Memory B cell (primary cell): Measurements from ENCODE around the gene POU2AF2.
"Not testable (repeated sequence)": the region's sequence is repeated elsewhere in the genome, so short reads cannot be mapped to it uniquely, and the experiment has no call there.

Experiments
- ATAC-seq: fragments of 150-1000 bp; cut with Tn5 transposase; 2 replicates; pipeline ENCODE4 v1.10.0; 2021; ENCODE audit warnings: low read depth, mild to moderate bottlenecking, moderate library complexity
- DNase-seq, 2 donors: peaks; one replicate each; pipeline ENCODE4 v3.0.0; 2022; ENCODE audit warnings: low spot score in 2 of 2
- H3K27ac Mint-ChIP-seq: one replicate; pipeline ENCODE4 v1.8.0; 2022; ENCODE audit warnings: mild to moderate bottlenecking, moderate library complexity, mixed read lengths
- H3K27me3 Mint-ChIP-seq: one replicate; pipeline ENCODE4 v1.8.0; 2022; ENCODE audit warnings: mixed read lengths
- H3K36me3 Mint-ChIP-seq: one replicate; pipeline ENCODE4 v1.8.0; 2022; ENCODE audit warnings: mild to moderate bottlenecking, mixed read lengths
- H3K4me1 Mint-ChIP-seq: one replicate; pipeline ENCODE4 v1.8.0; 2022; ENCODE audit warnings: mixed read lengths
- H3K4me3 Mint-ChIP-seq: one replicate; pipeline ENCODE4 v1.8.0; 2022; ENCODE audit warnings: mild to moderate bottlenecking, moderate library complexity, mixed read lengths
- H3K9me3 Mint-ChIP-seq: one replicate; pipeline ENCODE4 v1.8.0; 2022; ENCODE audit warnings: mixed read lengths

The POU2AF2 gene

DNA sequence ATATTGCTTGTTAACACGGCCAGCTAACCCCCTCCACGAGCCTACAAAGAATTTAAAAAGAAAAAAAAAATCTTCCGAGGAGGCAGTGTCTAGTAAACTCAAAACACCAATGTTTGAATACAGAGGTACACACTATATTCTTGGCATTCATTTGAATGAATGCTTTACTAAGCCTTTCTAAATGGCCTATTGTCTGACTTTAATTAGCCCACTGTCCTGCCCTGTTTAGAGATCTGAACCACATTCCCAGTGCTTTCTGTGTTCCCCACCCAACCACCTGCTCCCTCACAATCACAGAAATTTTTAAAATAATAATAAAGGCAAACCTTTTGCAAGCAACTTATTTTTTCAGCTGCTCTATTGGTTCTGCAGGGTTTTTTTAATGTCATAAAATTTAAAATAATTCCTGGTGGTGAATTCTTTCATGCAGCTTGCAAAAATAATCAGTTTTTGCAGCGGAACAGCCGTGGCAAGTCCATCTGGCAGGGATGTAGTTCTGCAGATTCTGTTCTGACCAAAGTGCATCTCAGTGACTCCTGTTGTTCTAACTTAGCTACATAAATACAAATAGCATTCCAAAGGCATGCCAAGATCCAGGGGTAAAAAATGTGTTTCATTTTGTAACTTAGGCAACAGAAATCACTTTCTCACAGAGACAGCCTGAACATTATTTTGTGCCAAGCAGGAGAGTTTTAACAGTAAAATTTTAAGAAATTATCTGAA lies 23.8 kb downstream of the POU2AF2 start:
- Mint-ChIP-seq H3K4me1 (peaks cover 13% of the 10 kb centered on the region), H3K4me3 (no peak overlapping the region), H3K9me3 (no peaks in the 10 kb centered on the region), H3K36me3 (no peaks in the 10 kb centered on the region), H3K27ac (no peak overlapping the region), H3K27me3 (peaks cover 3% of the 10 kb centered on the region)
- DNase-seq (no peak), ATAC-seq (no peak)

DNA sequence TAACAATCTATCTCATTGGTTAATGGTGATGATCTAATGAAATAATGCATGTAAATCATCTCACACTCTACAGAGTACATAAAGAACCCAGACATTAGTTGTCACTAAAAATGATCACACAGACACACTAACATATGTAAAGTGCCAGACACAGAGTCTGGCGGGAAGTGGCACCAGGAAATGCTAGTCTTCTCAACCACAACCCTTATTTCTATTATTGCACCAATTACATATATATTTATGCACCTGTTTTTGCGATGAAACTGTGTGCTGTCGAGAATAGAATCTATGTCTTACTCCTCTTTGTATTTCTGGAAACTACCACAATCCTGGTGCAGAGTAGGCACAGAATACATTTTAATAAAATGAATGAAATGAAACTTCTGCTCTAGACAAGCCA lies 26.9 kb downstream of the POU2AF2 start:
- Mint-ChIP-seq H3K36me3 (no peaks in the 10 kb centered on the region), H3K4me1 (peaks cover 9% of the 10 kb centered on the region), H3K27ac (no peak overlapping the region), H3K4me3 (no peak overlapping the region), H3K9me3 (no peaks in the 10 kb centered on the region), H3K27me3 (peaks cover 1% of the 10 kb centered on the region)
- no peak for DNase-seq
- ATAC-seq: peak; percentile 32

GRCh38 chr11:111282562-111283075 lies 37.1 kb downstream of the POU2AF2 start:
- Mint-ChIP-seq H3K4me1 (peaks cover 7% of the 10 kb centered on the region), H3K9me3 (no peaks in the 10 kb centered on the region), H3K36me3 (no peaks in the 10 kb centered on the region), H3K4me3 (no peak overlapping the region), H3K27me3 (peaks cover 2% of the 10 kb centered on the region), H3K27ac (no peak overlapping the region)
- no peak for DNase-seq
- no peak for ATAC-seq

- ATAC-seq: peak; percentile 62
- DNase-seq: no peak
- Mint-ChIP-seq H3K27me3 (peaks cover 2% of the 10 kb centered on the region), H3K36me3 (no peaks in the 10 kb centered on the region), H3K9me3 (no peaks in the 10 kb centered on the region), H3K4me1 (peaks cover 7% of the 10 kb centered on the region), H3K4me3 (peak overlapping the region; percentile 64), H3K27ac (peak overlapping the region; percentile 20)
Observed at GRCh38 chr11:111283945-111284481, 38.5 kb downstream of the POU2AF2 start.

DNA sequence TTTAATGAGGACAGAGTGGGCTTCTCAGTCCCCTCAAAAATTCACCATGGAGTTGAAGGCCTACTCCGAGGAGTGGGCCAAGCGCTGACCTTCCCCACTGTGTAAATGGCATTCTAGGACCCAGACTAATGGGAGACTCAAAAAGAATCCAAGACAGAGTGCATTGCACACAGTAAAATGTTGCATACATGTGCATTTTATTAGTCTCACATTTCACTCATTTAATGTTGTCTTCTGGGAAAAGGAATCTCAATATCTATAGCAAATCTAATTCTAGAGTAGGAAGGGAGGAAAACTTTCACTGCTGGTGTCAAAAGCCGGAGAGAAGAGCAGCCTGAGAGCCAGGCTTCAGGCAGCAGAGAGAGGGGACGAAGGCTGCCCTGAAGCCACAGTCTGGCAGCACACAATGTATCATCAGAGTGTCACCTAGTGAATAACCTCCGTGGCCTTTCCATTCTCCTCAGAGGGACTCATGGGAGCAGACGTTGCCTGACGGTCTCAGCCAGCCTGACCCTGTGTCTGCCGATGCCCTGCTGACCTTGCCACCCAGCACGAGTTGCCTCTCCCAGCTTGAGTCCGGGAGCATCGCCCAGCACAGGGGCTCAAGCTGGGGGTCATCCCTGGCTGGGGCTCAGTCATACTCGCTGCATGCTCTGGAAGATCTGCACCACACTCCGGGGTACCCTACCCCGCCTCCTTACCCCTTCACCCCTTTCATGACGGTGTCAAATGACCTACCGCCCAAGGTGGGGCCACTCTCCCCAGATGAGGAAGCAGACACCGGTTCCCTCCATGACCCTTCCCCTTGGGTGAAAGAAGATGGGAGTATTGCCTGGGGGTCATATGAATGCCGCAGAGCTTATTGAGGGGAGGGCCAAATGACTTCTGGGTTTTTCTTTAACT lies 39.9 kb downstream of the POU2AF2 start:
- no peaks in the 10 kb centered on the region for H3K9me3 Mint-ChIP-seq
- H3K36me3 Mint-ChIP-seq: no peaks in the 10 kb centered on the region
- peaks cover 7% of the 10 kb centered on the region for H3K4me1 Mint-ChIP-seq
- DNase-seq: no peak
- H3K27ac Mint-ChIP-seq: no peak overlapping the region
- ATAC-seq: no peak
- no peak overlapping the region for H3K4me3 Mint-ChIP-seq
- H3K27me3 Mint-ChIP-seq: no peaks in the 10 kb centered on the region

GRCh38 chr11:111291764-111292163 lies 46.2 kb downstream of the POU2AF2 start:
- no peaks in the 10 kb centered on the region for H3K36me3 Mint-ChIP-seq
- no peaks in the 10 kb centered on the region for H3K9me3 Mint-ChIP-seq
- H3K4me1 Mint-ChIP-seq: no peaks in the 10 kb centered on the region
- no peak for DNase-seq
- H3K27me3 Mint-ChIP-seq: no peaks in the 10 kb centered on the region
- H3K27ac Mint-ChIP-seq: no peak overlapping the region
- no peak for ATAC-seq
- no peak overlapping the region for H3K4me3 Mint-ChIP-seq

- not testable (repeated sequence) for H3K9me3 Mint-ChIP-seq, DNase-seq, H3K4me3 Mint-ChIP-seq, H3K27ac Mint-ChIP-seq, H3K4me1 Mint-ChIP-seq, H3K36me3 Mint-ChIP-seq, ATAC-seq, H3K27me3 Mint-ChIP-seq
Observed at GRCh38 chr11:111292408-111292807, 46.9 kb downstream of the POU2AF2 start.

- Mint-ChIP-seq H3K27me3 (no peaks in the 10 kb centered on the region), H3K27ac (no peak overlapping the region), H3K4me3 (no peak overlapping the region), H3K9me3 (no peaks in the 10 kb centered on the region), H3K4me1 (peaks cover 10% of the 10 kb centered on the region), H3K36me3 (no peaks in the 10 kb centered on the region)
- ATAC-seq (no peak), DNase-seq (no peak)
Observed at GRCh38 chr11:111296196-111296595, 50.7 kb downstream of the POU2AF2 start.

- H3K9me3 Mint-ChIP-seq: no peaks in the 10 kb centered on the region
- H3K4me1 Mint-ChIP-seq: peaks cover 18% of the 10 kb centered on the region
- H3K4me3 Mint-ChIP-seq: peak overlapping the region; percentile 70
- no peak for ATAC-seq
- no peak overlapping the region for H3K27ac Mint-ChIP-seq
- no peaks in the 10 kb centered on the region for H3K27me3 Mint-ChIP-seq
- no peaks in the 10 kb centered on the region for H3K36me3 Mint-ChIP-seq
- no peak for DNase-seq
Observed at GRCh38 chr11:111297696-111298095, 52.2 kb downstream of the POU2AF2 start.

DNA sequence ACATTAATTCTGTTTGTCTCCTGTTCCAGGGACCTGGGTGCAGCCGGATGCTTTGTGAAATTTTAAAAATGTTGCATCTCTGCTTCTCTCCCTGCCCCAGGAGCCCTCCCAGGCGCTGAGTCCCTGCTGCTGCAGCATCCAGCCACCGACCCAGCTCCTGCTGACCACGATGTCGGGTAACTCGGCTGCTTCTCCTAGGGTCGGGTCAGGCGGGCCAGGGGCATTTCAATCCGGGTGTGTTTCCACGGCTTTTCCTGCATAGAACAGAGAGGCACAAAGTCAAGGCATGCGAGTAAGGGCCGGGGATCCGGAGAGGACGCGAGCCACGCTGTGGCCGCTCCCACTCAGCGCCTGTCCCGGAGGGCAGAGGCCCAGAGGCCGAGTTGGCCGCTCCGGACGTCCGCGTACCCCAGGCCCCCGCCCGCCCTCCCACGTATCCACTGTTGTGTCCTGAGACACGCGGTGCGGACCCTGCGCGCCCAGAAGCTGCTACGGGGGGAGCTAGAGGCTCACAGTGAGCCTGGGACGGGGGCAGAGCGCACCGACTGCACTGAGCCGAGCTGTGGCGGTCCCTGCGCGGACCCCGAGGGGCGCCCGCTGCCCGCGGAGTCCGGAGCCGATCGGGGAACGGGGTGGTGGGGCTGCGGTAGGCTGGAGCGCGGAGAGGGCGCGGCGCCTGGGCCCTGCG lies 53.0 kb downstream of the POU2AF2 start, which contains the start of gene POU2AF3:
TSS of gene POU2AF3 (plus strand) at position 134 of the 688 bp plus-strand sequence. CDS start at position 170, 36 bp downstream.
- DNase-seq (no peak), ATAC-seq (peak; percentile 42)
- H3K9me3 Mint-ChIP-seq: no peaks in the 10 kb centered on the region
- no peaks in the 10 kb centered on the region for H3K27me3 Mint-ChIP-seq
- no peak within 1 kb of the TSS for H3K27ac Mint-ChIP-seq
- no peaks in the 10 kb centered on the region for H3K36me3 Mint-ChIP-seq
- H3K4me3 Mint-ChIP-seq: peak within 1 kb of the TSS; percentile 78
- H3K4me1 Mint-ChIP-seq: peaks cover 18% of the 10 kb centered on the region

- DNase-seq (no peak), ATAC-seq (peak; percentile 56)
- Mint-ChIP-seq H3K4me3 (peak overlapping the region; percentile 78), H3K27ac (no peak overlapping the region), H3K36me3 (no peaks in the 10 kb centered on the region), H3K9me3 (no peaks in the 10 kb centered on the region), H3K4me1 (peaks cover 18% of the 10 kb centered on the region), H3K27me3 (no peaks in the 10 kb centered on the region)
Observed at GRCh38 chr11:111299101-111300026, 53.8 kb downstream of the POU2AF2 start.

DNA sequence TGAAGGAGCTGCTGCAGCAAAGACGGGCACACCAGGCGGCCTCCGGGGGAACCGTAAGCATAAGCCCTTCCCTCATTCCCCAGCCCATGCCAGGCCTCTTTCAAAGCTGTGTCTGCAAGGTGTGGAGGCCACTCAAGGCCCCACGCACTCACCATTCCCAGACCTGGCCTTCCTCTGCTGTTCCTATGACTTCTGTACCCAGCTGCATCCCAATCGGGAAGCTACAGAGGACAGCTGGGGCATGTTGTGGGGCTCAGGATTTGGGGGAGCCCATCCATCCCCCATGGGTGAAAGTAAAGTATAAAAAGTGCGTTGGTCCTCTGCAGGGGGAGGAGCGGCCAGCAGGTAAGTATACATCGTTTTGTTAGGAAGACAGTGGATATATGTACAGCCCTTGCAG lies 55.0 kb downstream of the POU2AF2 start:
- Mint-ChIP-seq H3K4me1 (peaks cover 21% of the 10 kb centered on the region), H3K9me3 (no peaks in the 10 kb centered on the region)

More for the DNA sequence above, 55.0 kb downstream of the POU2AF2 start:
- DNase-seq (no peak), ATAC-seq (no peak)
- no peaks in the 10 kb centered on the region for H3K36me3 Mint-ChIP-seq
- H3K27ac Mint-ChIP-seq: no peak overlapping the region
- H3K4me3 Mint-ChIP-seq: peak overlapping the region; percentile 78
- H3K27me3 Mint-ChIP-seq: no peaks in the 10 kb centered on the region
